ENCODE measurements around the gene BNC2. TPM values are rescaled to one million over a fixed set of nuclear protein-coding genes. Genes with fewer than 3 reads are reported as not detected.
"Not testable (repeated sequence)": the region's sequence is repeated elsewhere in the genome, so short reads cannot be mapped to it uniquely, and the experiment has no call there.

Gene BNC2
- total RNA-seq, 1 donor from 2014 or later = 38.0 TPM

DNA sequence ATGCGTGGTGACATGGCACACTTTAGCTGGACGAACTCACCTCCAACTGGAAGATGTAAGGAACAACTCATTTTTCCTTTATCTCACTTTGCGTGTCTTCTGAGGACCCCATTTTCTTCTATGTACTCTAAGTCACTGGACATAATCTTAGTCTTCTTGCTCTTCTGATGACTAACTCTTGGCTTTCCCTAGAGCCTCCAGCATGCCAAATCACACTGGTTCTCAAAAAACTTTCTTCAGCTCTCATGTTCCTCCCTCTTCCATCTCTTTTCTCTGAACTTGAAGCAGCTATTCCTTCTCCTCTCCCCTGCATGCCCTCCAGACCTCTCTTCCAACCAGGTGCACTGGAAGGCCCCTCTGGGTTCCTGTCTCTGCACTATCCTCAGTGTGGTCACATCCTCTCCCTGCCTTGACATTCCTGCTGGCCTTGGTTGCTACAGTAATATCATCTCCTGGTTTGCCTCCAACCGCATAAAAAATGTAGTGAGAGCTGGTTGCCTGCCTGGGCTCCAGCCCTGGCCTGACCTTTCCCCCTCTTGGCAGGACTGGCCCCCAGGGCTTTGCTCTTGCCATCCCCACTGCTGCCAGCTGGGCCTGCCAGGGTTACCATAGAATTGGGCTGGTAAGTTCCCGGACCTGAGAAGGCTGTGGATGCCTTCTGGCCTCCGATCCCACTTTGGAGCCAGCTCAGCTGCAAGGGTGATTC is 44.8 kb upstream of the BNC2 start:
- peaks cover 4% of the 10 kb centered on the region for H3K9me3 Mint-ChIP-seq (ENCODE audit: unreplicated experiment)
- FAIRE-seq = no peak
- peaks cover 3% of the 10 kb centered on the region for H3K4me1 Mint-ChIP-seq (ENCODE audit: low read depth, unreplicated experiment)
- no peaks in the 10 kb centered on the region for H3K36me3 ChIP-seq (ENCODE audit: insufficient read depth, low read length)
- no peak overlapping the region for H3K27ac Mint-ChIP-seq (ENCODE audit: unreplicated experiment)
- H3K4me1 ChIP-seq (ENCODE audit: insufficient read depth, low read length) = no peaks in the 10 kb centered on the region
- no peaks in the 10 kb centered on the region for H3K9me3 ChIP-seq (ENCODE audit: insufficient read depth, low read depth, low read length)
- H3K4me3 ChIP-seq (ENCODE audit: insufficient read depth, low read depth, low read length) = no peak overlapping the region
- H3K4me3 Mint-ChIP-seq (ENCODE audit: unreplicated experiment) = no peak overlapping the region
- H3K79me2 ChIP-seq (ENCODE audit: insufficient read depth, low read length) = no peaks in the 10 kb centered on the region
- H4K20me1 ChIP-seq (ENCODE audit: insufficient read depth, low read length) = no peaks in the 10 kb centered on the region
- no peak for DNase-seq (ENCODE audit: low read depth)
- no peaks in the 10 kb centered on the region for H3K27me3 Mint-ChIP-seq (ENCODE audit: low read depth, unreplicated experiment)
- TF ChIP-seq EZH2 (IDR thresholded peaks at IDR 0.05; ENCODE audit: insufficient read depth, low read length) = no peak
- TF ChIP-seq, protein P1, sequence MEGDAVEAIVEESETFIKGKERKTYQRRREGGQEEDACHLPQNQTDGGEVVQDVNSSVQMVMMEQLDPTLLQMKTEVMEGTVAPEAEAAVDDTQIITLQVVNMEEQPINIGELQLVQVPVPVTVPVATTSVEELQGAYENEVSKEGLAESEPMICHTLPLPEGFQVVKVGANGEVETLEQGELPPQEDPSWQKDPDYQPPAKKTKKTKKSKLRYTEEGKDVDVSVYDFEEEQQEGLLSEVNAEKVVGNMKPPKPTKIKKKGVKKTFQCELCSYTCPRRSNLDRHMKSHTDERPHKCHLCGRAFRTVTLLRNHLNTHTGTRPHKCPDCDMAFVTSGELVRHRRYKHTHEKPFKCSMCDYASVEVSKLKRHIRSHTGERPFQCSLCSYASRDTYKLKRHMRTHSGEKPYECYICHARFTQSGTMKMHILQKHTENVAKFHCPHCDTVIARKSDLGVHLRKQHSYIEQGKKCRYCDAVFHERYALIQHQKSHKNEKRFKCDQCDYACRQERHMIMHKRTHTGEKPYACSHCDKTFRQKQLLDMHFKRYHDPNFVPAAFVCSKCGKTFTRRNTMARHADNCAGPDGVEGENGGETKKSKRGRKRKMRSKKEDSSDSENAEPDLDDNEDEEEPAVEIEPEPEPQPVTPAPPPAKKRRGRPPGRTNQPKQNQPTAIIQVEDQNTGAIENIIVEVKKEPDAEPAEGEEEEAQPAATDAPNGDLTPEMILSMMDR (IDR thresholded peaks at IDR 0.05; ENCODE audit: insufficient read depth, low read depth, low read length) = no peak
- no peaks in the 10 kb centered on the region for H3K27me3 ChIP-seq (ENCODE audit: insufficient read depth, low read length)
- no peak overlapping the region for H3K4me2 ChIP-seq (ENCODE audit: low read length)
- H3K9ac ChIP-seq (ENCODE audit: low read length) = no peak overlapping the region
- no peaks in the 10 kb centered on the region for H3K36me3 Mint-ChIP-seq (ENCODE audit: low read depth, unreplicated experiment)
- H2AFZ ChIP-seq (ENCODE audit: low read depth, low read length) = no peak overlapping the region
- no peak overlapping the region for H3K27ac ChIP-seq (ENCODE audit: low read depth, low read length)

DNA sequence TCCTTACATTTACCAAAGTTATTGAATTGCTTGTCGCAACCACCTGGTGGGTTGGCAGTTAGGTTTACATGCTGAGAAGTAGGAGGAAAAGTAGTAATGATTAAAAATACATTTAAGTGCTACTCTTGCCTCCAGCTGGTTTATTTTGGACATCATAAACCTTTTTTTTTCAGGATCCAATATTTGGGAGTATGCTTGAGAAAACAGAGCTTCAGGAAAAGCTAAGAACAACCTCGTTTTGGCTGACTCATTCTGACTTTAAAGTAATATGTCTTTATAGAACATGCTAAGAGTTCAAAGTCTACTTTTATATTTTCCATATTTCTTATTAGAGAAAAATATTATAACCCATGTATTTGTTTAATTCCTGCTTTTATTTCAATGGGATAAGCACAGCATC is 41.7 kb upstream of the BNC2 start:
- H3K36me3 ChIP-seq (ENCODE audit: insufficient read depth, low read length) = no peaks in the 10 kb centered on the region
- H3K4me2 ChIP-seq (ENCODE audit: low read length) = no peak overlapping the region
- H3K4me3 ChIP-seq (ENCODE audit: insufficient read depth, low read depth, low read length) = no peak overlapping the region
- Mint-ChIP-seq H3K36me3 (ENCODE audit: low read depth, unreplicated experiment) (no peaks in the 10 kb centered on the region), H3K27ac (ENCODE audit: unreplicated experiment) (no peak overlapping the region), H3K4me3 (ENCODE audit: unreplicated experiment) (no peak overlapping the region), H3K9me3 (ENCODE audit: unreplicated experiment) (peaks cover 2% of the 10 kb centered on the region), H3K4me1 (ENCODE audit: low read depth, unreplicated experiment) (peaks cover 3% of the 10 kb centered on the region), H3K27me3 (ENCODE audit: low read depth, unreplicated experiment) (no peaks in the 10 kb centered on the region)
- no peaks in the 10 kb centered on the region for H3K79me2 ChIP-seq (ENCODE audit: insufficient read depth, low read length)
- no peaks in the 10 kb centered on the region for H3K9me3 ChIP-seq (ENCODE audit: insufficient read depth, low read depth, low read length)
- H3K9ac ChIP-seq (ENCODE audit: low read length) = no peak overlapping the region
- H3K27me3 ChIP-seq (ENCODE audit: insufficient read depth, low read length) = no peaks in the 10 kb centered on the region
- TF ChIP-seq, protein P1 (IDR thresholded peaks at IDR 0.05; ENCODE audit: insufficient read depth, low read depth, low read length) = no peak
- TF ChIP-seq EZH2 (IDR thresholded peaks at IDR 0.05; ENCODE audit: insufficient read depth, low read length) = no peak
- H3K4me1 ChIP-seq (ENCODE audit: insufficient read depth, low read length) = no peaks in the 10 kb centered on the region
- H4K20me1 ChIP-seq (ENCODE audit: insufficient read depth, low read length) = no peaks in the 10 kb centered on the region
- FAIRE-seq (no peak), DNase-seq (ENCODE audit: low read depth) (no peak)
- H2AFZ ChIP-seq (ENCODE audit: low read depth, low read length) = peak overlapping the region; percentile 34
- no peak overlapping the region for H3K27ac ChIP-seq (ENCODE audit: low read depth, low read length)

DNA sequence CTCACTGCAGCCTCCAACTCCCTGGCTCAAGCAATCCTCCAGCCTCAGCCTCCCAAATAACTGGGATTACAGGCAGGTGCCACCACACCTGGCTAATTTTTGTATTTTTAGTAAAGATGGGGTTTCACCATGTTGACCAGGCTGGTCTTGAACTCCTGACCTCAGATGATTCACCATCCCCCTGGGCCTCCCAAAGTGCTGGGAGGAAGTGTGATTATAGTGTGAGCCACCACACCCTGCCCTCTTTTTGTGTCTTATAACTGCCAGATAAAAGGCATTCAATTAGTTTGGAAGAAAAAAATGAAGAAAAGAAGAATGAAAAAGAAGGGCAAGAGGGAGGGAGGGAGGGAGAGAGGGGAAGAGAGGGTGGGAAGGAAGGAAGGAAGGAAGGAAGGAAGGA is 37.7 kb upstream of the BNC2 start:
- not testable (repeated sequence) for H3K36me3 Mint-ChIP-seq (ENCODE audit: low read depth, unreplicated experiment); H3K9me3 ChIP-seq (ENCODE audit: insufficient read depth, low read depth, low read length); H4K20me1 ChIP-seq (ENCODE audit: insufficient read depth, low read length); H3K27me3 Mint-ChIP-seq (ENCODE audit: low read depth, unreplicated experiment); FAIRE-seq; H3K27me3 ChIP-seq (ENCODE audit: insufficient read depth, low read length); H3K4me2 ChIP-seq (ENCODE audit: low read length); H3K9ac ChIP-seq (ENCODE audit: low read length); H3K4me3 ChIP-seq (ENCODE audit: insufficient read depth, low read depth, low read length); H3K36me3 ChIP-seq (ENCODE audit: insufficient read depth, low read length); DNase-seq (ENCODE audit: low read depth); H3K4me3 Mint-ChIP-seq (ENCODE audit: unreplicated experiment); H3K4me1 Mint-ChIP-seq (ENCODE audit: low read depth, unreplicated experiment); H3K27ac ChIP-seq (ENCODE audit: low read depth, low read length); H3K9me3 Mint-ChIP-seq (ENCODE audit: unreplicated experiment); H2AFZ ChIP-seq (ENCODE audit: low read depth, low read length); H3K4me1 ChIP-seq (ENCODE audit: insufficient read depth, low read length); H3K27ac Mint-ChIP-seq (ENCODE audit: unreplicated experiment); H3K79me2 ChIP-seq (ENCODE audit: insufficient read depth, low read length)

All from astrocyte (in vitro differentiated cells and primary cell).